ENCODE results near the gene BEST1. TPM values are rescaled to one million over a fixed set of nuclear protein-coding genes. Genes with fewer than 3 reads are reported as not detected.
"Not testable (repeated sequence)": the region's sequence is repeated elsewhere in the genome, so short reads cannot be mapped to it uniquely, and the experiment has no call there.

BEST1 gene
- total and polyA plus RNA-seq, 9 donors = 1.0 to 17.8 (median 4.2) TPM

GRCh38 chr11:61996933-61997332 lies 46.8 kb downstream of the BEST1 start:
- Histone ChIP-seq H3K36me3 (no peaks in the 10 kb centered on the region), H3K27me3 (no peaks in the 10 kb centered on the region), H3K4me3 (no peak overlapping the region), H3K9me3 (no peaks in the 10 kb centered on the region), H3K27ac (no peak overlapping the region), H3K4me1 (ENCODE audit: insufficient read depth) (peaks cover 2% of the 10 kb centered on the region)
- intact Hi-C loops (cut with DNase I) = no loop called here
- TF ChIP-seq EP300 (IDR thresholded peaks at IDR 0.05) = no peak
- TF ChIP-seq CTCF (IDR thresholded peaks at IDR 0.05) = no peak
- TF ChIP-seq POLR2A (IDR thresholded peaks at IDR 0.05) = no peak
- no peak for DNase-seq
- WGBS, 3 donors = 94 to 98% (median 97%) methylated on average over 4 of the region's 4 CpGs

GRCh38 chr11:61999141-61999975 lies 49.2 kb downstream of the BEST1 start:
- 97 to 99% (median 97%) methylated on average over 7 of the region's 7 CpGs for WGBS, 3 donors
- Histone ChIP-seq H3K4me1 (ENCODE audit: insufficient read depth) (peaks cover 2% of the 10 kb centered on the region), H3K27ac (no peak overlapping the region), H3K36me3 (no peaks in the 10 kb centered on the region), H3K9me3 (no peaks in the 10 kb centered on the region), H3K27me3 (no peaks in the 10 kb centered on the region), H3K4me3 (no peak overlapping the region)
- no peak for DNase-seq
- no peak for TF ChIP-seq CTCF (IDR thresholded peaks at IDR 0.05)
- no peak for TF ChIP-seq POLR2A (IDR thresholded peaks at IDR 0.05)
- no peak for TF ChIP-seq EP300 (IDR thresholded peaks at IDR 0.05)
- intact Hi-C loops (cut with DNase I) = no loop called here

- Histone ChIP-seq H3K4me1 (ENCODE audit: insufficient read depth) (peaks cover 2% of the 10 kb centered on the region), H3K4me3 (no peak overlapping the region), H3K9me3 (no peaks in the 10 kb centered on the region), H3K27me3 (no peaks in the 10 kb centered on the region), H3K27ac (no peak overlapping the region), H3K36me3 (no peaks in the 10 kb centered on the region)
- WGBS, 3 donors = 92 to 96% (median 94%) methylated on average over 23 of the region's 23 CpGs
- DNase-seq = no peak
- intact Hi-C loops (cut with DNase I) = no loop called here
- TF ChIP-seq POLR2A (IDR thresholded peaks at IDR 0.05) = no peak
- no peak for TF ChIP-seq CTCF (IDR thresholded peaks at IDR 0.05)
- no peak for TF ChIP-seq EP300 (IDR thresholded peaks at IDR 0.05)
These were observed 50.6 kb downstream of the BEST1 start for GRCh38 chr11:62000539-62001446.

- no peaks in the 10 kb centered on the region for H3K27me3 ChIP-seq
- intact Hi-C loops (cut with DNase I) = no loop called here
- no peak overlapping the region for H3K4me3 ChIP-seq
- no peaks in the 10 kb centered on the region for H3K36me3 ChIP-seq
- H3K27ac ChIP-seq = peak overlapping the region in 1 of 2 donors; percentile 8
- peak; percentile 37 to 87 (median 56) for DNase-seq
- TF ChIP-seq EP300 (IDR thresholded peaks at IDR 0.05) (no peak), POLR2A (IDR thresholded peaks at IDR 0.05) (no peak), CTCF (IDR thresholded peaks at IDR 0.05) (no peak)
- no peaks in the 10 kb centered on the region for H3K9me3 ChIP-seq
- peaks cover 2% of the 10 kb centered on the region for H3K4me1 ChIP-seq (ENCODE audit: insufficient read depth)
- WGBS, 3 donors = 20 to 27% (median 21%) methylated on average over 12 of the region's 12 CpGs
These were observed 51.5 kb downstream of the BEST1 start for GRCh38 chr11:62001450-62002191.

GRCh38 chr11:62002283-62002682 lies 52.1 kb downstream of the BEST1 start:
- peak overlapping the region in 1 of 2 donors; percentile 8 for H3K27ac ChIP-seq
- H3K4me3 ChIP-seq; H3K36me3 ChIP-seq; H3K4me1 ChIP-seq (ENCODE audit: insufficient read depth); intact Hi-C loops (cut with DNase I); H3K27me3 ChIP-seq; H3K9me3 ChIP-seq: not testable (repeated sequence)
- peak in 1 of 5 donors; percentile 29 for DNase-seq
- 78 to 85% (median 80%) methylated on average over 8 of the region's 8 CpGs for WGBS, 3 donors
